Bronchial epithelial cell (primary cell): ENCODE results near the gene CREBRF. TPM values are rescaled to one million over a fixed set of nuclear protein-coding genes. Genes with fewer than 3 reads are reported as not detected.
"Not testable (repeated sequence)": the region's sequence is repeated elsewhere in the genome, so short reads cannot be mapped to it uniquely, and the experiment has no call there.

ENCODE experiments used
- DNase-seq: peaks from one replicate; pipeline ENCODE4 v3.0.0-alpha.2; 2010; ENCODE audit warnings: low read depth
- FAIRE-seq: peaks from 2 replicates; lab custom pipeline; 2011; peaks lifted over from hg19 to GRCh38; lab: Jason Lieb, UNC
- H3K27me3 ChIP-seq: 2 replicates; pipeline ENCODE4 v1.5.1; 2011; ENCODE audit warnings: low read length; ENCODE audit not compliant: control insufficient read depth, insufficient read depth
- H3K36me3 ChIP-seq: 2 replicates; pipeline ENCODE4 v1.5.1; 2011; ENCODE audit warnings: low read length; ENCODE audit not compliant: control insufficient read depth, insufficient read depth
- H3K4me3 ChIP-seq: 2 replicates; pipeline ENCODE4 v1.5.1; 2011; ENCODE audit warnings: mild to moderate bottlenecking, low read depth, low read length, control low read depth
- total RNA-seq: library from RNA; depleted of rRNA; stranded (reverse); fragments of >200 nt; gene quantifications from 2 replicates; pipeline ENCODE4 v1.2.1, GENCODE V29; 2014
- TF ChIP-seq, protein P1 (sequence below): IDR thresholded peaks from 2 replicates; pipeline ENCODE4 v1.5.1; 2011; ENCODE audit warnings: mild to moderate bottlenecking, moderate library complexity, low read length, control low read depth, inconsistent platforms; ENCODE audit not compliant: insufficient read depth, severe bottlenecking

Gene CREBRF
- total RNA-seq, 1 donor from 2014 or later: 6.3 TPM

- no peak overlapping the region for H3K4me3 ChIP-seq
- DNase-seq (no peak), FAIRE-seq (no peak)
- TF ChIP-seq, protein P1, sequence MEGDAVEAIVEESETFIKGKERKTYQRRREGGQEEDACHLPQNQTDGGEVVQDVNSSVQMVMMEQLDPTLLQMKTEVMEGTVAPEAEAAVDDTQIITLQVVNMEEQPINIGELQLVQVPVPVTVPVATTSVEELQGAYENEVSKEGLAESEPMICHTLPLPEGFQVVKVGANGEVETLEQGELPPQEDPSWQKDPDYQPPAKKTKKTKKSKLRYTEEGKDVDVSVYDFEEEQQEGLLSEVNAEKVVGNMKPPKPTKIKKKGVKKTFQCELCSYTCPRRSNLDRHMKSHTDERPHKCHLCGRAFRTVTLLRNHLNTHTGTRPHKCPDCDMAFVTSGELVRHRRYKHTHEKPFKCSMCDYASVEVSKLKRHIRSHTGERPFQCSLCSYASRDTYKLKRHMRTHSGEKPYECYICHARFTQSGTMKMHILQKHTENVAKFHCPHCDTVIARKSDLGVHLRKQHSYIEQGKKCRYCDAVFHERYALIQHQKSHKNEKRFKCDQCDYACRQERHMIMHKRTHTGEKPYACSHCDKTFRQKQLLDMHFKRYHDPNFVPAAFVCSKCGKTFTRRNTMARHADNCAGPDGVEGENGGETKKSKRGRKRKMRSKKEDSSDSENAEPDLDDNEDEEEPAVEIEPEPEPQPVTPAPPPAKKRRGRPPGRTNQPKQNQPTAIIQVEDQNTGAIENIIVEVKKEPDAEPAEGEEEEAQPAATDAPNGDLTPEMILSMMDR: no peak
- H3K27me3 ChIP-seq: no peaks in the 10 kb centered on the region
- H3K36me3 ChIP-seq: no peaks in the 10 kb centered on the region
Observed at GRCh38 chr5:173075970-173076369, 19.8 kb downstream of the CREBRF start.

DNA sequence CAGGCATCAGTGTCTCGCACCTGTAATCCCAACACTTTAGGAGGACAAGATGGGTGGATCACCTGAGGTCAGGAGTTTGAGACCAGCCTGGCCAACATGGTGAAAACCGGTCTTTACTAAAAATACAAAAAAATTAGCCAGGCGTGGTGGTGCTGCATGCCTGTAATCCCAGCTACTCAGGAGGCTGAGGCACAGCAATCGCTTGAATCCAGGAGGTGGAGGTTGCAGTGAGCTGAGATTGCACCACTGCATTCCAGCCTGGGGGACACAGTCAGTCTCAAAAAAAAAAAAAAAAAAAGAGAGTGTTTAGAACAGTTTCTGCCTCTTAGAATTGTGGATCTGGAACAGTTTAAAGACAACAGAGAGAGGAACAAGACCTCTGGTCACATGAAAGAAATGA, 20.3 kb downstream of the CREBRF start:
- DNase-seq, H3K27me3 ChIP-seq, H3K36me3 ChIP-seq, H3K4me3 ChIP-seq, FAIRE-seq: not testable (repeated sequence)

DNA sequence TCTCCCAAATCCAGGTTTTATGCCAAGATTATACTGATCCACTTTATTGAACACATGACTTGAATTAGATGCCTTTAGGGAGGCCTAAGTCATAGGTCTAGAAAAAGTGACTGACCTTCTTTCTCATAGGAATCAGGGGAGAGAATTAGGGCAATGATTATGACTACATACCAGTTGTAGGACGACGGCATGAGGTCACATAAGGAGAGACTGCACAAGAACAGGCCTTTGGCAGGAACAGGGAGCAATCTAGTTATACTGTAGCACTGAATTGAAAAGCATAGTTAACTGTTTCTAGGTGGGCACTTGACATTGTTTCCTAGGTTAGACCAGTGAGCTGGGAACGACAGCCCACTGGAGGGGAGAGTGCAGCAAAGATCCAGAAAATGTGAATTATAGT, 22.7 kb downstream of the CREBRF start:
- FAIRE-seq (no peak), DNase-seq (no peak)
- Histone ChIP-seq H3K36me3 (no peaks in the 10 kb centered on the region), H3K27me3 (no peaks in the 10 kb centered on the region), H3K4me3 (no peak overlapping the region)
- TF ChIP-seq, protein P1: no peak

- TF ChIP-seq, protein P1: no peak
- H3K36me3 ChIP-seq: no peaks in the 10 kb centered on the region
- DNase-seq: no peak
- FAIRE-seq: no peak
- H3K27me3 ChIP-seq: no peaks in the 10 kb centered on the region
- H3K4me3 ChIP-seq: no peak overlapping the region
Observed at GRCh38 chr5:173089581-173089980, 33.4 kb downstream of the CREBRF start.

- H3K27me3 ChIP-seq: no peaks in the 10 kb centered on the region
- no peak for FAIRE-seq
- TF ChIP-seq, protein P1: no peak
- H3K36me3 ChIP-seq: no peaks in the 10 kb centered on the region
- H3K4me3 ChIP-seq: no peak overlapping the region
- no peak for DNase-seq
Observed at GRCh38 chr5:173090639-173091038, 34.5 kb downstream of the CREBRF start.

DNA sequence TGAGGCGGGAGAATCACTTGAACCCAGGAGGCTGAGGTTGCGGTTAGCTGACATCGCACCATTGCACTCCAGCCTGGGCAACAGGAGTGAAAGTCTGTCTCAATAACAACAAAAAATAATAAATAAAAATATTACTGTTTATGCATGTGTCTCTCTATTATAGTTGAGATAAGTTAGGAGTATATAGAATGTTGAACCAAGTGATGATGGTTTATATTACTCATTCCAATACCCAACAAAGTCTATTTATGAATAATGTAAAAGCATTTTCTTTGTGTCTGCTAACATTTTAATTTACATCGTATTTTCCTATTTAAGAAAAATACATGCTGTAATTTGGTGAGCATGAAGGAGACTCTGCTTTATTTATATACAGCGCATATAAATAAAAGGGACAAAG, 35.8 kb downstream of the CREBRF start:
- TF ChIP-seq, protein P1: no peak
- no peak for FAIRE-seq
- H3K36me3 ChIP-seq: no peaks in the 10 kb centered on the region

More for the DNA sequence above, 35.8 kb downstream of the CREBRF start:
- Histone ChIP-seq H3K4me3 (no peak overlapping the region), H3K27me3 (no peaks in the 10 kb centered on the region)
- no peak for DNase-seq
